RCC 7860 (cell line): ENCODE measurements around the gene MATN1.

Experiments used
- DNase-seq: peaks from one replicate; pipeline ENCODE4 v3.0.0-alpha.2; 2015; ENCODE audit warnings: low spot score
- FAIRE-seq: peaks from 2 replicates; lab custom pipeline; 2012; peaks lifted over from hg19 to GRCh38; lab: Jason Lieb, UNC

MATN1 gene

GRCh38 chr1:30666756-30667273, 56.6 kb downstream of the MATN1 start:
- DNase-seq (no peak), FAIRE-seq (no peak)

DNA sequence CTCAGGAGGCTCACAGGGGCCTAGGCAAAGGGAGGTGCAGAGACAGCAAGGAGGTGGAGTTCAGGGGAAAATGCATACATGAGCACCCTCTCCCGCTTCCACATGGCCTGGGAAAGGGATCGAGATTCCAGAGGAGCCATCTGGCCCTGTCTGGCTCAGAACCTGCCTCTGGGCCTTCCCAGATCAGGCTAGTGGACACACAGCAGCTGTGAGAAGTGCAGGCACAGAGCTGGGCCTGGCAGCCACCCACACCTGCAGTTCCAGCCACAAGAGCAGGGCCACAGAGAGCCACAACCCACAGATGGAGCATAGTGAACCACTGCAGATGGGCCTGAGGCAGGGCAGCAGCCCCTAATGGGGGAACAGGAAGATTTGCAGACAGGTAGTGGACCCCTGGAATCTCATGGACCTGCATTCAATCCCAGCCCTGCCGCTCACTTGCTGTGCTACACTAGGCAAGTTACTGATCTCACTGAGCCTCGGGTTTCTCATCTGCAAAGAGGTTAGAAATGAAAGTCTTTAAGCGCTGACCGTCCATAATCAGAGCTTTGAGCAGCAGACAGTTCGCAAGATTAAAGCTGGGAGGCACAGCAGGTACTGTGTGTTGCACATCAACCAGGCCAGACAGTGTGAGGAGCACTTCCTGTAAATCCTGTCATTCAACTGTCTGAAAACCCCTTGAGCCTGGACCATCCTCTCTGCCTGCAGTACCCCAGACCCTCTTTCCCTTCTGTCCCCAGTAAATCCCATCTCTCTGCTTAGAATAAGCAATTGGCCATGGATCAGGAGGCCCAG, 58.0 kb downstream of the MATN1 start:
- FAIRE-seq: no peak
- DNase-seq: no peak

- no peak for DNase-seq
- FAIRE-seq: no peak
Observed at GRCh38 chr1:30664103-30664755, 59.2 kb downstream of the MATN1 start.

DNA sequence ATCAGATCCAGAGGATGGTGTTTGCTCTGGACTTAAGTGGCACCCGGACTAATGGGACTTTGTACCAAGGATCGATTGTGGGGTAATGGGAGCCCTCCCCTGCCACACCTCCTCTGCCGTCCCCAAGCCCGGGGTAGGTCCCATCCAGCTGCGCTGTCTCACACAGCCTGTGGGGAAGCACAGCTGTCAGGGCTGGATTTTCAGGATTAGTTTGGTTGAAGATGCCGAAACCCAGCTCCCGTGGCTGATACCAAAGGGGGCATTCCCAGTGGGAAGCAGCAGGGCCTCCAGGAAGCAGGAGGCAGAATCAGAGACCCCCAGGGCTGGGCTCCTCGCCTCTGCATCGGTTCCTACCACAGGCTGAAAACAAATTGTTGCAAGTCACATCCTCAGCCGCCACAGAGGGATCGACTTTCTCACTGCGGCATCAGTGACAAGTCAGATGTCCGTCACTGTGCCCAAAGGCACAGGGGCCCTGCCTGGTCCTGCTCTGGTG, 59.7 kb downstream of the MATN1 start:
- FAIRE-seq (no peak), DNase-seq (no peak)

DNA sequence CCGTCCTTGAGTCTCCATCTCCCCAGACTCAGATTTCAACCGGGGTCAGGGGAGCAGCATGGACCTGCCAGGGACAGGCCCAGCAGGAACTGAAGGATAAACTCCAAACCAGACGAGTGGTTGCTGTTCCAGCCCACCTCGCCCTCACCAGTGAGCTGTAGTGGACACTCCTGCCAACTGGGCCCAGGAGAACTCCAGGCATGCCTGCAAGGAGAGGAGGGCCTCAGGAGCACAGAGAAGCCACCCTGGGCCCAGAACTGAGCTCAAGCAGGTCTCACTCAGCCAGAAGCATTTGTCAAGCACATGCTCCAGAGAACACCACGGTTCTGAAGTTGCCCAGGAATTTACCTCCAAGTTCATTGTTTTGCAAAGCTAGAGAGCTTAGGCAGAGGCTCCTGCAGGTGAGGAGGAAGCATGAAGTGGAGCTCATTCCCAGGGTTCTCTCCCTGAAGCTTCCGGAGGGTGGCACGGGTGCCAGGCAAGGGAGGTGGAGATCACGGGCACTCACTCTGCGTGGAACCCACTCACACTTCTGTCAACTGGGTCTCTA, 61.0 kb downstream of the MATN1 start:
- FAIRE-seq: no peak
- DNase-seq: no peak

DNA sequence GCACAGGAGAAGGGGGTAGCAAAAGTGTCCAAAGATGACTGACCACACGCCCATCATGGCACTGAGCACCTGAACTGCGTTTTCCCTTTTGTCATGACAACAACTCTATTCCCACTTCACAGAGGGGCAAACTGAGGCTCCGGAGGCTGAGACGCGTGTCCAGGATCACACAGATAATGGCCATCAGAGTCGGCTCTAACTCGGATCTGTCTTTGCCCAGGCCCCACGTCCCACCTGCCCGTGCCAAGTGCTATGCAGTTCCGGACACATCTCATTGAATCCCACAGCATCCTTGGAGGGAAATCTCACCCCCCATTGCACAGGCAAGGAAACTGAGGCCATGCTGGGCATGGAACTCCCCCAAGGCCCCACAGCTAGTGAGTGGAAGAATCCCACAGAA, 62.1 kb downstream of the MATN1 start:
- DNase-seq (no peak), FAIRE-seq (no peak)
